HG02870 (cell line): Measurements from ENCODE around the gene ST8SIA6.

ENCODE experiments used
- ATAC-seq: cut with Tn5 transposase; IDR thresholded peaks from one replicate; pipeline ENCODE4 v1.9.1; 2021; ENCODE audit warnings: mild to moderate bottlenecking, moderate library complexity; ENCODE audit not compliant: unreplicated experiment

The ST8SIA6 gene

GRCh38 chr10:17273403-17273802, 181.0 kb downstream of the ST8SIA6 start:
- ATAC-seq, result no peak

GRCh38 chr10:17272648-17273047, 181.7 kb downstream of the ST8SIA6 start:
- no peak for ATAC-seq
